CD4-positive, alpha-beta T cell treated with Interleukin-15 for 4 hours (primary cell): ENCODE results near the gene PPP1R3E.
"Not testable (repeated sequence)": the region's sequence is repeated elsewhere in the genome, so short reads cannot be mapped to it uniquely, and the experiment has no call there.

ENCODE experiments used
- DNase-seq: peaks from one replicate; pipeline ENCODE4 v3.0.0-alpha.2; 2020; ENCODE audit warnings: low spot score

The PPP1R3E gene

GRCh38 chr14:23302290-23303225, at the start of gene PPP1R3E:
PPP1R3E (minus strand) TSS chr14:23302859; CDS start chr14:23302576, 283 bp downstream.
- DNase-seq, result peak; percentile 85

DNA sequence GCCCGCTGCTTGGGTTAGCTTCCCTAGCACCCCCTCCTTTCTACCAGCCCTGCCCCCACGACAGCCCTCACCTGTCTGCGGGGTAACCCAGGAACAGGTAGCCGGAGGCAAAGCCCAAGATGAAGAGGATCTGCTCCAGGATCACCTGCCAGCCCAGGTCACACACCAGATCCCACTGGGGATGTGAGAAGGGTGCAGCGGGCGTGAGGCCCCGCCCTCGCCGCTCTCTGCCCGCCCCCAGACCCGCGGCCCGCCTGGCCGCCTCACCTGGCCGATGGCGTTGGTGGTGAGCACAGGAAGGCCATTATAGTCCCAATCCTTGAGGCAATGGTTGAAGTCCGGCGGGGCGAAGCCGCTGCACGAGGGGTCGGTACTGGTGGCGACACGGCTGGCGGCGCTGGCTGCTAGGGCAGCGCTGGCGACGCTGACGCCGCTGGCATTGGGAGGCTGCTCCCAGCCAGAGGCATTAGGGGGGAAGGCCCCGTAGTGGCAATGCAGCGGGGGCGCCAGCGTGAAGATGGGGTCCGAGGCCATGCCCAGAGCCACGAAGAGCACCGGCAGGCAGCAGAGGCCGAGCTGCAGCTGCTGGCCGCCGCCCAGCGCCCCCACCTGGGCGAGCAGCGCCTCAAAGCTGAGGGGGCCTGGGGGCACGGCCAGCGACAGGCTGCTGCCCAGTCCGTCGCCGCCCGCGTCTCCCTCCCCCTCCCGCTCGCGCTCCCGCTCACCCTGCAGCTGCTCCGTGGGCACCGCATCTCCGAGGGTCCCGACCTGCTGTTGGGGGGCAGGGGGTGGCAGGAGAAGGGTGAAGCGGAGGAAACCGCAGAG, 49.2 kb upstream of the PPP1R3E start:
- no peak for DNase-seq

DNA sequence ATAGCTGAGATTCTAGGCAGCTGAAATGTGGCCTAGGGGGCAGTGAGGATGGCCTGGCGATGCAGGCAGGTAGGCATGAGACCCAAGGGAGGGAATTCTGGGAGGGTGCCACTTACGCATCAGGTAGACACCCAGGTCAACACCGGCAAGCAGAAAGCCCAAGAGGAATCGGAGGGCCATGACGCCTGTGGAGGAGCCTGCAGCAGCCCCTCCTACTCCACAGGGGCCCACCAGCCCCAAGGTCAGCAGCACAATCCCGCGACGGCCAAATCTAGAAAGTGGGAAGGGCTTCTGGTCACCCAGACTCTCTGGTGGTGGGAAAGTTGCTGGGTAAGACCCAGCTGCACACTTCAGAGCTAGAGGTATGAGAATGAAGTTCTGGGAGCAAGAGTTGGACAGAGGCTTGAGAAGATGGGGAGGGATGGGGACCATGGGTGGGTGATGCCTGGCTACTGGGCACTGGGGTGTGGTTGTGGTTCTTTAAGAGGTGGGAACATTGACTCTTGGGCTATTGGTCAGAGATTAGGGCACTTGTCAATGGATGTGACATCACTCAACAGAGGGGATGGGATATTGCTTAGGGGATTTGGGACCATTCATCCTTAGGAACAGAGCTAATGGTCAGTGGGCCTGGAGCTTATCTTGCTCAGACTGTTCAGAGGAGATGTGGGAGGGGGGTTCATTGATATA, 46.6 kb upstream of the PPP1R3E start:
- no peak for DNase-seq

GRCh38 chr14:23348297-23348655, 45.6 kb upstream of the PPP1R3E start:
- no peak for DNase-seq

GRCh38 chr14:23347406-23348296, 45.0 kb upstream of the PPP1R3E start:
- no peak for DNase-seq

DNA sequence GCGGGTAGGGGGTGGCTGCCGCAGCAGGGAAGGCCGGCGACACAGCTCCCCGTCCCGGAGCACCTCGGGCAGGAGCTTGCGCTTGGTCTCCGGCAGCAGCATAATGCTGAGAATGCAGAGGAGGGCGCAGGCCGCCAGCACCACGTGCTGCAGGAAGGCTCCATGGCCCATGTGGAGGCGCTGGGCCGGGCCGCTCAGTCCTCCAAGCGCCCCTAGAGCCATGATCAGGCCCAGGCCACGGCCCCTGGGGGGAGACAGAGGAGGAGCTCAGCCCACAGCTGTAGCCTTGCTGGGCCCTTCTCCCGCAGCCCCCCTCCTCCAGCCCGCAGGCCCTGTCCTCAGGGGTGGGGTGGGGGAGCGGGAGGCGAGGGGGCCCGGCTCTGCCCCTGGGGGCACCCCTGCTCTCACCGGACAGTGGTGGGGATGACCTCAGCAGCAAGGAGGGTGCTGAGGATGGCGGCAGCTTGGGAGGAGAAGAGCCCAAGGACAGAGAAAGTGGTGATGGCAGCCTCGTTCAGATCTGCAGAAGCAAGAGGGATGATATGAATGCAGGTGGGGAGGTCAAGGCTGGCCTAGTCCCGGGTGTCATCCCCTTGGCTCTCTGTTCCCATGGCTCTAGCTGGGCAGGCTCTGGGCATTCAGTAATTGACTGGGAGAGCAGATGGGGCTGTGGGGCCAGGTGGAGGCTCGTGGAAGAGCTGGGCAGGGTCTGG, 44.2 kb upstream of the PPP1R3E start:
- no peak for DNase-seq

DNA sequence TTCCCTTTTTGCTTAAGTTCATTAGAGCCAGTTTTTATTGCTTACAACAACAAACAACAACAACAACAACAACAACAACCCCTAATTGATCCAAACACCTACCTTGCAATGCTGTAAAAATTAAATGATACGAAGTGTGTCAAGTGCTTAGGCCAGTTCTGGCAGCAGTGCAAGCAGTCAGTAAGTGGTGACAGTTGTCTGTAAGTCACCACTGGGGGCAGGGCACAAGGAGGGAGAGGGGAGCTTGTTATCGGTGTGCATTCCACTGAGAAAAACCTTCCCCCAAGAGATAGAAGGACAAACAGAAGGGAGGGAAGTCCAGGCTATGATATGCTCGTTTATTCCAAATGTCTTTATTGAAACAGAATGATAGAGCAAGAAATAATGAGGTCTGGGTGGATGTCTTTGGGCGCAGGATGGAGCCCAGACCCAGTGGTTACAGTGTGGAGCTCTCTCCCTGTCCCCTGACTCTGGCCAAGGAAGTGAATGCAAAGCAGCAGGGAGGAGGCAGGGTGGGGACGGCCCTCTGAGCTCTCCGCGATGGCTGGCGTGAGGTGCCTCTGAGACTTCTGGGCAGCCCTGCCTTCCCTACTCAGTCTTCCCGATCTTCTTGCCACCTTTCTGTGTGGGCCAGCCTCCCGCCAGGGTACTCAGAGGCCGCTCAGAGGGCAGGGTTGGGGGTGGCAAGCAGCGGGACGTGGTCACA, 43.5 kb upstream of the PPP1R3E start:
- no peak for DNase-seq

GRCh38 chr14:23344481-23344880, 41.8 kb upstream of the PPP1R3E start:
- DNase-seq, result no peak

DNA sequence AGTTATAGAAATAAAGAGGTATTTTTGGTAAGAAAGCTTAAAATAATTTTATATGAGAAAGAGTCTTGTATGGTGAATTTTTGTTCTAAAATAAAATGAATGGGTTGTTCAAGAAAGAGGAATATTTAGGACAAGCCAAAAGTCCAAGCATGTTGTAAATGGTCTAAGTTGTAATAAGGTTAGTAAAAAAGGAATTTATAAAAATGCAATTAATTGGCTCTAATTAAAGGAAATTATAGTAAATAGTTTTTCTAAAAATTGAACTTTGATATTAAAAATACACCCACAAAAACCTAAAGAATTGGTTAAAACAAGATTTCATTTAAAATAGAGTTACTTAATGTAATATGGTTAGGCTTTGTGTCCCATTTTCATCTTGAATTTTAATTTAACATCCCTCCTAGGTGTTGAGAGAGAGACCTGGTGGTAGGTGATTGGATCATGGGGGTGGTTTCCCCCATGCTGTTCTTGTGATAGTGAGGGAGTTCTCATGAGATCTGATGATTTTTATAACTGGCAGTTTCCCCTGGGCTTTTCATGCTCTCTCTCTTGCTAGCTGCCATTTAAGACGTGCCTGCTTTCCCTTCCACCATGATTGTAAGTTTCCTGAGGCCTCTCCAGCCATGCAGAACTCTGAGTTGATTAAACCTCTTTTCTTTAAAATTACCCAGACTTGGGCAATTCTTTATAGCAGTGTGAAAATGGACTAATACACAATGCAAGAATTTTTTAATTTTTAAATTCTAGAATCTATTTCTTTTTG, 37.0 kb upstream of the PPP1R3E start:
- no peak for DNase-seq

DNA sequence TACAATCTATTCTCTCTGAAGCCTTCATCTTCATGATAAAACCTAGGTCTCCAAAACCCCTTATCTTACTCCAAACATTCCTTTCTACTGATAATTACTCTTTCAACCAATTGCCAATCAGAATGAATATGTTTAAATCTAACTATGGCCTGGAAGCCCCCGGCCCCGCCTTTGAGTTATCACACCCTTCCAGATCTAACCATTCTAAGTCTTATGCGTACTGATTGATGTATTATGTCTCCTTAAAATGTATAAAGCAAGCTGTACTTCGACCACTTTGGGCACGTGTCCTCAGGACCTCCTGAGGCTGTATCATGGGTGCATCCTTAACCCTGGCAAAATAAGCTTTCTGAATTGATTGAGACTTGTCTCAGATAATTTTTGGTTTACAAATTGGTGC, 33.0 kb upstream of the PPP1R3E start:
- no peak for DNase-seq

GRCh38 chr14:23327947-23328744, 25.5 kb upstream of the PPP1R3E start:
- DNase-seq, result peak; percentile 76

DNA sequence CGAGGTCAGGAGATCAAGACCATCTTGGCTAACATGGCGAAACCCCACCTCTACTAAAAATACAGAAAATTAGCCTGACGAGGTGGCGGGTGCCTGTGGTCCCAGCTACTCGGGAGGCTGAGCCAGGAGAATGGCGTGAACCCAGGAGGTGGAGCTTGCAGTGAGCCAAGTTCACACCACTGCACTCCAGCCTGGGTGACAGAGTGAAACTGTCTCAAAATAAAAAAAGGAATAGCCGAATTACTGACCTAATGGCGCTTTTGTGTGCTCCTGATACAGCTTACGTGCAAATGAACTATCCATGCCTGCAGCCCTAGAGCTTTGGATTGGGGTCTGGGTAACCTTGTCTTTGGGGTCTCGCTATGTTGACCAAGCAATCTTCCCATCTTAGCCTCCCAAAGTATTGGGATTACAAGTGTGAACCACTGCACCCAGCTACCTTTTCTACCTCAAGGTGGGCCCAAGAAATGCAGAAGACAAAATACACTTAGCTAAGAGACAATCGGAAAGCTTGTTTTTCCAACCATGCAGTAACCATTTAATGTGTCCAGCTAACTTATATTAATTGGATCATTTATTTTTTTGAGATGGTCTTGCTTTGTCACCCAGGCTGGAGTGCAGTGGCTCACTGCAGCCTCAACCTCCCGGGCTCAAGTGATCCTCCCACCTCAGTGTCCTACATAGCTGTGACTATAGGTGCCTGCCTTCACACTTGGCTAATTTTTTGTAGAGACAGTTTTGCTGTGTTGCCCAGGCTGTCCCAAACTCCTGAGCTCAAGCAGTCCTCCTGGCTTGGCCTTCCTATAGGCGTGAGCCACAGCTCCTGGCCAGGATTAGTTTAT, 24.1 kb upstream of the PPP1R3E start:
- DNase-seq, result no peak

GRCh38 chr14:23325746-23326145, 23.1 kb upstream of the PPP1R3E start:
- DNase-seq, result not testable (repeated sequence)

DNA sequence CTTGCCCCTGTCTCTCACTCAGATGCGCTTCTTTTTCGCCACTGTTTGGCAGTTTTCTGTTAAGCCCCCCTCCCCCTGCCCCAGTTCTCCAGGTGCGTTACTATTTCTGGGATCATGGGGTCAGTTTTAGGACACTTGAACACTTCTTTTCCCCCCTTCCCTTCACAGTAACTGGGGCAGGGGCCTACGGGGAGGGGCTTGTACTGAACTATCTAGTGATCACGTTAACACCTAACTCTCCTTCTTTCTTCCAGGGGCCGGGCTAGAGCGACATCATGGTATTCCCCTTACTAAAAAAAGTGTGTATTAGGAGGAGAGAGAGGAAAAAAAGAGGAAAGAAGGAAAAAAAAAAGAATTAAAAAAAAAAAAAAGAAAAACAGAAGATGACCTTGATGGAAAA, 22.3 kb upstream of the PPP1R3E start:
- DNase-seq, result no peak

GRCh38 chr14:23324455-23324846, 21.8 kb upstream of the PPP1R3E start:
- no peak for DNase-seq

DNA sequence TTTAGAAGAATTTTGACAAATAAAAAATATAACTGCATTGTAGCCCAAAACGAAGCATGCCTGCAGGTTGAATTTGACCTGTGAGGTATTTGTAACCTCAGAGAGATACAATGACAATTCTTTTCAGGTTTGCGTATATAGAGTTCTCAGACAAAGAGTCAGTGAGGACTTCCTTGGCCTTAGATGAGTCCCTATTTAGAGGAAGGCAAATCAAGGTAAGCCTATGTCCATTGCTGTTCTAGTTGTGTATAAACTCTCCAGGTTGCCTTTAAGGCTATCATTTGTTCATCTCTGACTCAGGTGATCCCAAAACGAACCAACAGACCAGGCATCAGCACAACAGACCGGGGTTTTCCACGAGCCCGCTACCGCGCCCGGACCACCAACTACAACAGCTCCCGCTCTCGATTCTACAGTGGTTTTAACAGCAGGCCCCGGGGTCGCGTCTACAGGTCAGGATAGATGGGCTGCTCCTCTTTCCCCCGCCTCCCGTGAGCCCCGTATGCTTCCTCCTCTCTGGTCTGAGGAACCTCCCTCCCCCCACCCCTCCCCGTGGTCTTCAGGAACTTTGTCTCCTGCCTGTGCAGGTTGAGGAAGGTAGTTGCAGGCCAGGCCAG, 21.3 kb upstream of the PPP1R3E start:
- no peak for DNase-seq
